C4-2B (cell line): ENCODE data around the gene KIF20B.

ENCODE experiments used
- H3K27ac ChIP-seq: fragments of 450-650 bp; 2 replicates; pipeline ENCODE4 v1.5.1; 2017
- ZFX ChIP-seq: fragments of 450-650 bp; IDR thresholded peaks from 2 replicates; pipeline ENCODE4 v1.6.1; 2017
- TF ChIP-seq, protein P1 (sequence below): fragments of 450-650 bp; conservative IDR thresholded peaks from 2 replicates; pipeline ENCODE4 v1.5.1; 2017; ENCODE audit warnings: mild to moderate bottlenecking

Gene KIF20B

GRCh38 chr10:89705466-89705865 lies 4.1 kb downstream of the KIF20B start:
- H3K27ac ChIP-seq, result no peak overlapping the region
- TF ChIP-seq, protein P1, sequence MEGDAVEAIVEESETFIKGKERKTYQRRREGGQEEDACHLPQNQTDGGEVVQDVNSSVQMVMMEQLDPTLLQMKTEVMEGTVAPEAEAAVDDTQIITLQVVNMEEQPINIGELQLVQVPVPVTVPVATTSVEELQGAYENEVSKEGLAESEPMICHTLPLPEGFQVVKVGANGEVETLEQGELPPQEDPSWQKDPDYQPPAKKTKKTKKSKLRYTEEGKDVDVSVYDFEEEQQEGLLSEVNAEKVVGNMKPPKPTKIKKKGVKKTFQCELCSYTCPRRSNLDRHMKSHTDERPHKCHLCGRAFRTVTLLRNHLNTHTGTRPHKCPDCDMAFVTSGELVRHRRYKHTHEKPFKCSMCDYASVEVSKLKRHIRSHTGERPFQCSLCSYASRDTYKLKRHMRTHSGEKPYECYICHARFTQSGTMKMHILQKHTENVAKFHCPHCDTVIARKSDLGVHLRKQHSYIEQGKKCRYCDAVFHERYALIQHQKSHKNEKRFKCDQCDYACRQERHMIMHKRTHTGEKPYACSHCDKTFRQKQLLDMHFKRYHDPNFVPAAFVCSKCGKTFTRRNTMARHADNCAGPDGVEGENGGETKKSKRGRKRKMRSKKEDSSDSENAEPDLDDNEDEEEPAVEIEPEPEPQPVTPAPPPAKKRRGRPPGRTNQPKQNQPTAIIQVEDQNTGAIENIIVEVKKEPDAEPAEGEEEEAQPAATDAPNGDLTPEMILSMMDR, result no peak
- no peak for TF ChIP-seq ZFX

GRCh38 chr10:89706011-89706410 lies 4.6 kb downstream of the KIF20B start:
- no peak overlapping the region for H3K27ac ChIP-seq
- TF ChIP-seq, protein P1, result no peak
- TF ChIP-seq ZFX, result no peak

DNA sequence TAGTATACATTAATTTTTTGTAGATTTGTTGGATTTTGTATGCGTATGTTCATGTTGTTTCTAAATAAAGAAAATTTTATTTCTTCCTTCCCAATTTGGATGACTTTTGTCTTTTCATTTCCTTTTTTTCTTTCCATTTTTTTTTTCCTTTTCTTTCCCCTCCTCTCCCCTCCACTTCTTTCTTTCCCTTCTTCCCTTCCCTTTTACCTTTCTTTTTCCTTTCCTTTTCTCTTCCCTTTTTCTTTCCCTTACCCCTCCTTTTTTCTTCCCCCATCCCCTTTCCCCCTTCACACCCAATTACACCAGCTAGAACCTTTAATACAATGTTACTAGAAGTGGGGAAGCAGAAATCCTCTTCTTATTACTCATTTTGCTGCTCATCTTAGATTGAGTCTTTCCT lies 6.0 kb downstream of the KIF20B start:
- H3K27ac ChIP-seq, result no peak overlapping the region
- no peak for TF ChIP-seq ZFX
- TF ChIP-seq, protein P1, result no peak

DNA sequence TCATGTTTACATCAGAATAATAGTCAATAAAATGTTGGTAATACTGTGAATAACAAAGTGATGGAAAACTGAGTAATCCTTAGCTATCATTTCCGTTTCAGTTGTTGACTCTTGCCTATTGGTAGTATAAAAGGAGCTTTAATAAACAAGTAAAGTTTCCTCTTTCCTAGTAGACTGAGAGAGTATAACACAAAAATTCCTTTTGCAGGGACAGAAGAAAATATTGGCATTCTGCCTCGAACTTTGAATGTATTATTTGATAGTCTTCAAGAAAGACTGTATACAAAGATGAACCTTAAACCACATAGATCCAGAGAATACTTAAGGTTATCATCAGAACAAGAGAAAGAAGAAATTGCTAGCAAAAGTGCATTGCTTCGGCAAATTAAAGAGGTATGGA lies 9.4 kb downstream of the KIF20B start:
- no peak for TF ChIP-seq ZFX
- TF ChIP-seq, protein P1, result no peak
- H3K27ac ChIP-seq, result no peak overlapping the region

- TF ChIP-seq, protein P1, result no peak
- no peak for TF ChIP-seq ZFX
- no peak overlapping the region for H3K27ac ChIP-seq
Measured at GRCh38 chr10:89734616-89735015, 33.2 kb downstream of the KIF20B start.

DNA sequence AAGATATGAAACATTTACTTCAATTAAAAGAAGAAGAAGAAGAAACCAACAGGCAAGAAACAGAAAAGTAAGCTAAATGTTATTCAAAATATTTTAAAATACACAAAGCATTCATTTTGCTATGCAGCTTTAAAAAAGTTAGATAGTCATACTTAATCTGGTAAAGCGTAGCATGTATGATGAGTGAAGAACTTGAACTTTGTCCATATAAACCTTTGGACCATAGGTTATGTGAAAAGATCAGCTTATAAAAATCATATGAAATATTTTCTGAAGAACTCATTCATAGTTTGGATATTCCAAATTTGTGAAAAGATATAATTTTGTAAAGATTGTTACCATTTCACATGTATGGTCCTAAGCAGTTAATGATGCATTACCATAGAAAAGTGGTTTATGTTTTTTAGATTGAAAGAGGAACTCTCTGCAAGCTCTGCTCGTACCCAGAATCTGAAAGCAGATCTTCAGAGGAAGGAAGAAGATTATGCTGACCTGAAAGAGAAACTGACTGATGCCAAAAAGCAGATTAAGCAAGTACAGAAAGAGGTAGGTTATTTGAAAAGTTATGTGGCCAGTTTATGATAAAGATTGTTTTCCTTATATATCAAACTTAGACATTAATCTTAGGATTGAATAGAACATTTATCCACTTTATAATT lies 37.3 kb downstream of the KIF20B start:
- H3K27ac ChIP-seq, result no peak overlapping the region

GRCh38 chr10:89741126-89741762 lies 39.9 kb downstream of the KIF20B start:
- TF ChIP-seq, protein P1, result no peak
- no peak for TF ChIP-seq ZFX
- no peak overlapping the region for H3K27ac ChIP-seq

More for the DNA sequence above, 37.3 kb downstream of the KIF20B start:
- TF ChIP-seq, protein P1, result no peak
- TF ChIP-seq ZFX, result no peak
